Measurements from ENCODE around the gene C20orf204. TPM values are rescaled to one million over a fixed set of nuclear protein-coding genes. Genes with fewer than 3 reads are reported as not detected.

Gene C20orf204
- total and polyA plus RNA-seq, 2 of the 8 experiments (the other 6 are each of a cell fraction or from before 2014, with no cell fraction given) = 0.39 to 0.52 TPM

DNA sequence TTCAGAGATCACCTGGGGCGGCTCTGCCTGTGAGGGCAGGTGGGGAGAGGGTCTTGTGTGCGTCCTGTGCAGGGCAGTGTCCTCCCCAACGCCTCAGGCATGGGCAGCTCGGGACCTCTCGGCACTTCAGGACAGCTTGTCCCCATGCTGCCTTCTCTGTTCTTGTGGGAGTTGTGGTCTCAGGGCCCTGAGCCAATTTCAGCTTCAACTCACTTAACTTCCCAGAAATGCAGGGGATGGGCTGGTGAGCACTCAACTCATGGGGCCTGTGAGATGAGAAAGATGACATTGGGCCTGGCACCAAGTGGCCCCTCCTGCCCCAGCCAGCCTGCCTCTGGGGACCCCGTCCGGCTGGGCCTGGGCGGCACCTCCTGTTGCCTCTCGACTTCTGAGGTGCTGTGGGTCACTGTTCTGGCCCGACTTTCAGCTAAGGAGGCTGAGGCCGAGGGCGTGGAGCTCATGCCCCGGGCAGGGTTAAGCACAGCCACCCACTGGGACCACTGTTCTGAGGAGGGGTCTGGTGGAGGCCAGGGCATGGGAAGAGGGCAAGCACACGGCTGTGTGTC lies 36.6 kb downstream of the C20orf204 start (continued):
- TF ChIP-seq CHD1 (IDR thresholded peaks at IDR 0.05; ENCODE audit: low read depth, low read length) (no peak), GTF2F1 (IDR thresholded peaks at IDR 0.05; ENCODE audit: borderline replicate concordance, low read depth, low read length) (no peak), BRCA1 (IDR thresholded peaks at IDR 0.05; ENCODE audit: low read depth, low read length) (no peak), YY1 (IDR thresholded peaks at IDR 0.05; ENCODE audit: low read depth, low read length) (no peak)
